K562 (cell line): ENCODE measurements around the gene AMOTL1. TPM values are rescaled to one million over a fixed set of nuclear protein-coding genes. Genes with fewer than 3 reads are reported as not detected.
A peak's percentile ranks its signal among the peaks of the same experiment; 100 is the strongest.

Source experiments
- CREB3 ChIP-seq: fragments of 450-650 bp; conservative IDR thresholded peaks from 2 replicates; pipeline ENCODE4 v1.6.1; 2016; ENCODE audit warnings: missing genetic modification characterization, low read depth, mild to moderate bottlenecking, missing compliant biosample characterization, moderate library complexity
- DACH1 ChIP-seq: fragments of 450-650 bp; IDR thresholded peaks from 2 replicates; pipeline ENCODE4 v1.6.1; 2018; ENCODE audit not compliant: partially characterized antibody
- MITF ChIP-seq: IDR thresholded peaks from 2 replicates; pipeline ENCODE4 v1.6.1; 2014; ENCODE audit warnings: antibody characterized with exemption
- NKRF ChIP-seq: fragments of 450-650 bp; IDR thresholded peaks from 2 replicates; pipeline ENCODE4 v1.6.1; 2016; ENCODE audit warnings: borderline replicate concordance
- PBX2 ChIP-seq, 2 experiments: IDR thresholded peaks in 1 of 2; conservative IDR thresholded peaks in 1 of 2; 2 replicates each; pipeline ENCODE4 v1.6.1; 2016; ENCODE audit warnings: low read depth in 2 of 2, mild to moderate bottlenecking in 1 of 2, missing compliant biosample characterization in 1 of 2, missing genetic modification characterization in 1 of 2, moderate library complexity in 1 of 2
- TCF15 ChIP-seq: fragments of 250-450 bp; sonication (Bioruptor Pico); IDR thresholded peaks from 2 replicates; pipeline ENCODE4 v1.8.0; 2022; ENCODE audit warnings: moderate library complexity, mild to moderate bottlenecking, inconsistent platforms
- YY1 ChIP-seq, 3 experiments: IDR thresholded peaks; 2 replicates each; pipeline ENCODE4 v1.6.1; 2011; ENCODE audit warnings: low read length in 2 of 3, mild to moderate bottlenecking in 2 of 3, moderate library complexity in 2 of 3, borderline replicate concordance in 1 of 3, control low read depth in 1 of 3, low read depth in 1 of 3; ENCODE audit not compliant: insufficient read depth in 3 of 3, insufficient replicate concordance in 2 of 3, control insufficient read depth in 1 of 3, insufficient read length in 1 of 3; ENCODE audit errors: extremely low read depth in 1 of 3
- ZNF280B ChIP-seq: fragments of 250-450 bp; sonication (Bioruptor Pico); IDR thresholded peaks from 2 replicates; pipeline ENCODE4 v1.5.1; 2021; ENCODE audit warnings: mild to moderate bottlenecking
- ZNF311 ChIP-seq: fragments of 250-450 bp; sonication (Bioruptor Pico); IDR thresholded peaks from 2 replicates; pipeline ENCODE4 v1.4.0; 2020; ENCODE audit warnings: mild to moderate bottlenecking, moderate library complexity
- ZNF512 ChIP-seq: IDR thresholded peaks from 2 replicates; pipeline ENCODE4 v1.6.1; 2016; ENCODE audit warnings: missing genetic modification characterization, missing compliant biosample characterization
- polyA plus RNA-seq, 8 experiments: library from polyadenylated mRNA; depleted of rRNA in 4 of 8; stranded (reverse) in 5 of 8; unstranded in 3 of 8; fragments of >200 nt; fragmentation: Nextera tagmentation in 2 of 8; fragmentation: Illumina TruSeq in 1 of 8; extraction: Ambion mirVana in 2 of 8; extraction: Trizol in 1 of 8; gene quantifications; 2 replicates each; pipeline versions ENCODE4 v1.2.1 to v1.2.3, GENCODE V29; 2011 to 2014; ENCODE audit warnings: inconsistent platforms in 1 of 8, missing spikeins in 1 of 8
- total RNA-seq, 7 experiments: library from RNA; depleted of rRNA in 6 of 7; stranded (reverse); fragments of >200 nt in 6 of 7; fragmentation: Illumina TruSeq in 2 of 7; extraction: Trizol in 2 of 7; gene quantifications; 2 replicates each; pipeline versions ENCODE4 v1.2.1 to v1.2.3, GENCODE V29; 2011 to 2021; ENCODE audit warnings: low replicate concordance in 1 of 7
- TF ChIP-seq, protein P1 (sequence below): fragments of 250-450 bp; sonication (Bioruptor Pico); IDR thresholded peaks from 2 replicates; pipeline ENCODE4 v1.9.0; 2021; ENCODE audit warnings: mild to moderate bottlenecking

AMOTL1 gene
- total and polyA plus RNA-seq, 9 of the 15 experiments (the other 6 are each of a cell fraction or from before 2014, with no cell fraction given): 4.0 to 35.4 (median 14.0) TPM

- TF ChIP-seq NKRF (no peak), ZNF280B (CRISPR knock-in tag) (no peak), ZNF311 (no peak), CREB3 (tag) (0 out of 2 replicates have a peak, but pooled peaks have one; percentile 17), MITF (no peak), ZNF512 (tag) (no peak), YY1 (IDR thresholded peaks at IDR 0.05; ENCODE audit: borderline replicate concordance in 1 of 3, control insufficient read depth in 1 of 3, extremely low read depth in 1 of 3, insufficient read depth in 3 of 3, insufficient read length in 1 of 3, insufficient replicate concordance in 2 of 3, low read depth in 1 of 3, low read length in 2 of 3) (no peak), TCF15 (no peak), DACH1 (no peak), PBX2 (CRISPR knock-in tag; IDR thresholded peaks at IDR 0.05; ENCODE audit: low read depth) (no peak), PBX2 (tag; conservative IDR thresholded peaks at IDR 0.05; ENCODE audit: low read depth) (no peak)
- TF ChIP-seq, protein P1, sequence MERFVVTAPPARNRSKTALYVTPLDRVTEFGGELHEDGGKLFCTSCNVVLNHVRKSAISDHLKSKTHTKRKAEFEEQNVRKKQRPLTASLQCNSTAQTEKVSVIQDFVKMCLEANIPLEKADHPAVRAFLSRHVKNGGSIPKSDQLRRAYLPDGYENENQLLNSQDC (CRISPR knock-in tag): no peak
Observed at GRCh38 chr11:94731880-94732601, 36.1 kb upstream of the AMOTL1 start (continued).
